WTC11 (cell line): ENCODE results near the gene CLIP3. TPM values are rescaled to one million over a fixed set of nuclear protein-coding genes. Genes with fewer than 3 reads are reported as not detected.

Experiments
- ATAC-seq: fragments of 200-7000 bp; cut with Tn5 transposase; 2 replicates; pipeline ENCODE4 v1.10.0; 2021; ENCODE audit warnings: mild to moderate bottlenecking, moderate library complexity
- CTCF ChIA-PET: fragments of 300-600 bp; sonication (Branson Sonifier 250); formaldehyde crosslinking; loops from one replicate; lab custom pipeline; 2021; ENCODE audit warnings: antibody characterized with exemption; lab: Charles Lee
- POLR2A ChIA-PET: fragments of 350-600 bp; sonication (Branson Sonifier 250); formaldehyde crosslinking; loops from one replicate; lab custom pipeline; 2021; ENCODE audit warnings: antibody characterized with exemption; lab: Charles Lee
- DNase-seq: peaks from one replicate; pipeline ENCODE4 v3.0.0; 2021; ENCODE audit warnings: low spot score
- H3K27ac Mint-ChIP-seq: 2 replicates; pipeline ENCODE4 v1.8.0; 2021; ENCODE audit warnings: mixed read lengths
- H3K27me3 Mint-ChIP-seq: 2 replicates; pipeline ENCODE4 v1.8.0; 2021; ENCODE audit warnings: low read depth, mild to moderate bottlenecking, moderate library complexity, mixed read lengths
- H3K36me3 Mint-ChIP-seq: 2 replicates; pipeline ENCODE4 v1.8.0; 2021; ENCODE audit warnings: mixed read lengths
- H3K4me1 Mint-ChIP-seq: 2 replicates; pipeline ENCODE4 v1.8.0; 2022; ENCODE audit warnings: mixed read lengths
- H3K4me3 Mint-ChIP-seq: 2 replicates; pipeline ENCODE4 v1.8.0; 2021; ENCODE audit warnings: mild to moderate bottlenecking, moderate library complexity, mixed read lengths
- H3K9me3 Mint-ChIP-seq: 2 replicates; pipeline ENCODE4 v1.8.0; 2021; ENCODE audit warnings: mixed read lengths
- ATF2 ChIP-seq: sonication (generic); formaldehyde crosslinking; IDR thresholded peaks from 2 replicates; pipeline ENCODE4 v1.8.1; 2022; ENCODE audit warnings: low read depth, missing genetic modification reagents, borderline replicate concordance
- CDX4 ChIP-seq: fragments of 250-450 bp; sonication (Bioruptor Pico); IDR thresholded peaks from 2 replicates; pipeline ENCODE4 v1.9.0; 2021; ENCODE audit warnings: moderate library complexity, mild to moderate bottlenecking, inconsistent platforms, borderline replicate concordance
- E2F4 ChIP-seq: sonication (generic); formaldehyde crosslinking; IDR thresholded peaks from 2 replicates; pipeline ENCODE4 v1.8.1; 2022; ENCODE audit warnings: low read depth, mild to moderate bottlenecking, moderate library complexity, missing genetic modification reagents, borderline replicate concordance
- EMX1 ChIP-seq: fragments of 250-450 bp; sonication (Bioruptor Pico); IDR thresholded peaks from 2 replicates; pipeline ENCODE4 v1.8.0; 2021; ENCODE audit warnings: mild to moderate bottlenecking
- FOXP1 ChIP-seq: sonication (generic); formaldehyde crosslinking; IDR thresholded peaks from 2 replicates; pipeline ENCODE4 v1.8.0; 2022; ENCODE audit warnings: missing genetic modification reagents, mild to moderate bottlenecking, moderate library complexity, borderline replicate concordance
- FOXP4 ChIP-seq: sonication (generic); formaldehyde crosslinking; IDR thresholded peaks from 2 replicates; pipeline ENCODE4 v1.8.0; 2022; ENCODE audit warnings: mild to moderate bottlenecking, missing genetic modification reagents
- GABPB1 ChIP-seq: sonication (generic); formaldehyde crosslinking; IDR thresholded peaks from 2 replicates; pipeline ENCODE4 v1.8.1; 2023; ENCODE audit warnings: mild to moderate bottlenecking, missing genetic modification reagents
- JUN ChIP-seq: sonication (generic); formaldehyde crosslinking; IDR thresholded peaks from 2 replicates; pipeline ENCODE4 v1.8.0; 2023; ENCODE audit warnings: mild to moderate bottlenecking, missing genetic modification reagents
- NFE2L1 ChIP-seq: sonication (generic); formaldehyde crosslinking; IDR thresholded peaks from 2 replicates; pipeline ENCODE4 v1.8.1; 2023; ENCODE audit warnings: missing genetic modification reagents
- SOX15 ChIP-seq: fragments of 250-450 bp; sonication (Bioruptor Pico); IDR thresholded peaks from 2 replicates; pipeline ENCODE4 v1.9.0; 2021; ENCODE audit warnings: mild to moderate bottlenecking
- ZMAT4 ChIP-seq: fragments of 250-450 bp; sonication (Bioruptor Pico); IDR thresholded peaks from 2 replicates; pipeline ENCODE4 v1.9.0; 2021; ENCODE audit warnings: mild to moderate bottlenecking
- ZNF317 ChIP-seq: sonication (generic); formaldehyde crosslinking; IDR thresholded peaks from 2 replicates; pipeline ENCODE4 v1.8.1; 2023; ENCODE audit warnings: low read depth, mild to moderate bottlenecking, moderate library complexity, missing genetic modification reagents, borderline replicate concordance
- ZNF416 ChIP-seq: fragments of 250-450 bp; sonication (Bioruptor Pico); IDR thresholded peaks from 2 replicates; pipeline ENCODE4 v1.9.0; 2021; ENCODE audit warnings: mild to moderate bottlenecking, inconsistent platforms
- ZNF532 ChIP-seq: fragments of 250-450 bp; sonication (Bioruptor Pico); IDR thresholded peaks from 2 replicates; pipeline ENCODE4 v1.9.0; 2021; ENCODE audit warnings: mild to moderate bottlenecking, borderline replicate concordance
- ZNF671 ChIP-seq: fragments of 250-450 bp; sonication (Bioruptor Pico); IDR thresholded peaks from 2 replicates; pipeline ENCODE4 v1.8.0; 2021; ENCODE audit warnings: mild to moderate bottlenecking
- total RNA-seq: library from RNA; stranded (reverse); gene quantifications from 3 replicates; pipeline ENCODE4 v1.2.3, GENCODE V29; 2021

The CLIP3 gene
- total RNA-seq, 1 experiment from 2014 or later: 16.2 TPM

- no peak for DNase-seq
- H3K36me3 Mint-ChIP-seq: peaks cover 30% of the 10 kb centered on the region
- H3K27me3 Mint-ChIP-seq: no peaks in the 10 kb centered on the region
- H3K27ac Mint-ChIP-seq: no peak overlapping the region
- TF ChIP-seq JUN (CRISPR knock-in tag): no peak
- no peak for TF ChIP-seq ZNF416 (CRISPR knock-in tag)
- TF ChIP-seq SOX15: no peak
- no peak for TF ChIP-seq NFE2L1
- no peak for TF ChIP-seq FOXP4 (CRISPR knock-in tag)
- TF ChIP-seq ATF2 (CRISPR knock-in tag): no peak
- TF ChIP-seq ZNF317 (CRISPR knock-in tag): no peak
- TF ChIP-seq E2F4: no peak
- TF ChIP-seq CDX4: no peak
- TF ChIP-seq ZNF532: no peak
- no peak for TF ChIP-seq ZMAT4 (CRISPR knock-in tag)
- no peak for TF ChIP-seq EMX1 (CRISPR knock-in tag)
- TF ChIP-seq FOXP1 (CRISPR knock-in tag): no peak
- no peak for TF ChIP-seq GABPB1 (CRISPR knock-in tag)
- TF ChIP-seq ZNF671 (CRISPR knock-in tag): no peak
- H3K9me3 Mint-ChIP-seq: no peaks in the 10 kb centered on the region
- ChIA-PET POLR2A (interaction anchor here (0.6 kb wide), 1 partner anchor 57 kb away, joined by 4 read pairs; no protein-coding TSS in a partner anchor), CTCF (interaction anchor here (0.9 to 1.4 kb wide), 3 partner anchors 30 to 69 kb away, joined by 3 read pairs; partner anchors contain the start of gene ALKBH6)
- H3K4me1 Mint-ChIP-seq: peaks cover 11% of the 10 kb centered on the region
- ATAC-seq: no peak
- no peak overlapping the region for H3K4me3 Mint-ChIP-seq
Measured at GRCh38 chr19:36059180-36059910, 26.7 kb upstream of the CLIP3 start.
